Activated CD4-positive, alpha-beta T cell treated with anti-CD3 and anti-CD28 coated beads for 24 hours (primary cell): ENCODE data around the gene CREB3L2.
"Not testable (repeated sequence)": the region's sequence is repeated elsewhere in the genome, so short reads cannot be mapped to it uniquely, and the experiment has no call there.

ENCODE experiments used
- DNase-seq, 2 donors: peaks; one replicate each; pipeline ENCODE4 v3.0.0-alpha.2; 2020; ENCODE audit warnings: low read depth in 2 of 2

CREB3L2 gene

DNA sequence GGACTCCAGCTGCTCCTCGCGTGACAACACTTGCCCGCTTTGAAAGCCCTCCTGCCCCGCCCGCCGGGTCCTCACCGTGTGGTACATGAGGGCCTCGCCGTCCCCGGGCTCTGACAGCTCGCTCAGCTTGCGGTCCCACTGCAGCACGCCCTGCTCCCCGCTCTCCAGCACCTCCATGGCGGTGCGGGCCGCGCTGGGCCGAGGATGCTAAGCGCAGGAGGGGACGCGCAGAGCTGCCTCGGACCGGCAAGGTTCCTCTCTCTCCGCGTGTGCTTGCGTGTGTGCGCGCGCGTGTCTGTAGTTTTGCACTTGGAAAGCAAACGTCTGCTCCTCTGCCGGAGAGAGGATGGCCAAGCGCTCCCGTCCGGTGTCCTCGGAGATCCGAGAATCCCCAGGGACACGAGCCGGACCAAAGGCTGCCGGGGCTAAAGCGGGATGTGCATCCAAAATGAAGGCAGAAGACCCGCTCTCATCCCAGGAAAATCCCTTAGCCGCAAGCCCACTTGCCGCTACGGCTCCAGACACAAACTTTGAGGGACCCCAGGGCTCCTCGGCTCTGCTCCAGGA lies at the start of gene CREB3L2:
TSS of gene CREB3L2 (minus strand) at position 558 of the 567 bp plus-strand sequence. CDS start at position 177, 381 bp downstream.
- DNase-seq, result peak; percentile 31 to 35

DNA sequence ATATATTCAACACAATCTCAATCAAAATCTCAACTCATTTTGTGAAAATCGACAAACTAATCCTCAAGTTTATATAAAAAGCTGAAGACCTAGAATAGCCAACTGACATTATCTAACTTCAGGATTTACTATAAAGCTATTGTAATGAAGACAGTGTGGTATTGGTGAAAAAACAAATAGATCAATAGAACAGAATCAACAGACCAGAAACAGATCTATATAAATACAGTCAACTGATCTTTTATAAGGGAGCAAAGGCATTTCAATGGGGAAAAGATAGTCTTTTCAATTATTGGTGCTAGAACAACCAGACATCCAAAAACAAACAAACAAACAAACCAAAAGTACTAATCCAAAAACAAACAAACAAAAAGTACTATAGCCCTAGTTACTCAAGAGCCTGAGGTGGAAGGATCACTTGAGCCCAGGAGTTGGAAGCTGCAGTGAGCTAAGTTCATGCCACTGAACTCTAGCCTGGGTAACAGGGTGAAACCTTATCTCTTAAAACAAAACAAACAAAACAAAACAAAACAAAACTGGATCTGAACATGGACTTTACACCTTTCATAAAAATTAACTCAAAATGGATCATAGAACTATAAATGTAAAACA lies 47.7 kb upstream of the CREB3L2 start:
- no peak for DNase-seq

DNA sequence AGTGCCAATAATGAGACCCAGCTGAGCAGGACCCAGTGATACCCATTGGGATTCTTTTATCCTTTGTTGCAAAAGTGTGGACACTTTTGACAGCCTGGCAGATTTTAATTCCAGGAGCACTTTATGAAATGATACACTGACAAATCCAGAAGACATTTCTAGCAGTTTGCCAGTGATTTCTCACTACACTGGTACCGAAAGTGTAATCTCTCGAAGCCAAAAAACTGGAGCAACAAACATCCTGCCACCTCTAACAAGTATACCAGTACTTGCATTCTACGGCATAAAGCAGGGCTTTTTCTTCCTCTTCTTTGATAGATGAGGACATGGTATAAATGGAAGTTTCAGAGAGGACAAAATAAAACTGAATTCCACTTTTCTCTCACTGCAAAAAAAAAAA lies 46.0 kb upstream of the CREB3L2 start:
- no peak for DNase-seq

DNA sequence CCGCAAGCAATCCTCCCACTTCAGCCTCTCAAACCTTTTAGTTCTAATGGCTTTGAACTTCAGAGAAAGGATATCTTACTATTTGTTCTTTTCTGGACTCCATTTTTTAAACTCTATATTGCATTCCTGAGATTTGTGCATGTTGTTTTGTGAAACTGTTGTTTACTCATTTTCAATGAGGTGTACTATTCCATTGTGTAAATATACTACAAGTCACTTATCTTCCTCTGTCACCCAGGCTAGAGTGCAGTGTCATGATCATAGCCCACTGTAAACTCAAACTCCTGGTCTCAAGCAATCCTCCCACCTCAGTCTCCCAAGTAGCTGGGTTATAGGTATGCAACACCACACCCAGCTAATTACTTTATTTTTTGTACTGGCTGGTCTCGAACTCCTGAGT lies 43.0 kb upstream of the CREB3L2 start:
- no peak for DNase-seq

- not testable (repeated sequence) for DNase-seq
These were observed 38.2 kb upstream of the CREB3L2 start for GRCh38 chr7:138040063-138040462.

DNA sequence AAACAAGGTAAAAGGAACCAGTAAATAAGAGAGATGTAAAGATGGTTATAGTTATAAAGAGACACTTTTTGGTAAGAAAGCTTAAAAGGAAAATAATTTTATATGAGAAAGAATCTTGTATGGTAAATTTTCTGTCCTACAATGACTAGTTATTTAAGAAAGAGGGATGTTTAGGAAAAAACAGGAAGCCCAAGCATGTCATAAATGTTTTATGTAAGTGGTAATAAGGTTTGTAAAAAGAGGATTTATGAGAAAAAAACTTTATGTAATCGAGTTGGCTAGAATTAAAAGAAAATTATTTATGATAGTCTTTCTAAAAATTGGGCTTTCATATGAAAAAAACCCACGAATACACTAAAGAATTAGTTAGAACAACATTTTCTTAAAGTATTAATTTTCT lies 34.2 kb upstream of the CREB3L2 start:
- DNase-seq, result no peak

DNA sequence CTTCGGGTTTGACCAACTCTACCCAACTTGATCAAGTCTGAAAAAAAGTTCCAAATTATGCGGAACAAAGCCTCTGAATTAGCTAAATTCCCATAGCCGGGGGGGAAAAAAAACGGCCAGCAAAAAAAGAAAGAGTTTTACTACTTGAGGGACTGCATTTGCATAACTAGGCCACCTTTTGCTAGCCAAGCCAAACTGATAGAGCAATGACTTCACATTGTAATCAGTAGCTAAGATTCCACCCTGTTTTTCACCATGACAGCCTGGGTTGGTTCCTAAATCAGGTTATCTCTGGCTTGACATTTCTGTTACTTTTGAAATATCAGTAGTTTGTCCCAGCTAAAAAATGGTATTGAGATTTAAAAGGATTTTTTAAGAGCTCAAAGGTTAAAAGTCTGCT lies 31.4 kb upstream of the CREB3L2 start:
- DNase-seq, result no peak

- DNase-seq, result no peak
These were observed 30.9 kb upstream of the CREB3L2 start for GRCh38 chr7:138032770-138033169.

DNA sequence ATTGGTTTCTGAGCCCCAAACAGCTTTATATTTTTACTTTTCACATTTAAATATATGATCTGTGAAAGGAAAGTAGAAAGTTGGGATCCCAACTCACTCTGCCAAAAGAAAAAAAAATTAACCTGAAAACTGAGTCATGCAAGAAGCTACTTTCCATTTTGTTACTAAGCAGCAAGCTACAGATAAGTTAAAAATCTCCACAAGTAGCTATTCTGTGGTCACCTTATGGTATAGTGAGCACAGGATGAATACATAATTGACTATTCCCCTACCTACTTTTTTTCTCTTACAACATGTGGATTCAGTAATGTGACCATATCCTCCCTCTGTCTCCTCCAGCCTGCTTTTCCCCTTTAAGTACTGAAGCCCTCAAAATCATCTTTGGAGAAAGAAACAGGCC lies 30.3 kb upstream of the CREB3L2 start:
- no peak for DNase-seq

GRCh38 chr7:138030679-138031351 lies 28.9 kb upstream of the CREB3L2 start:
- no peak for DNase-seq

- no peak for DNase-seq
These were observed 28.1 kb upstream of the CREB3L2 start for GRCh38 chr7:138029941-138030340.

- no peak for DNase-seq
These were observed 27.2 kb upstream of the CREB3L2 start for GRCh38 chr7:138029126-138029525.

GRCh38 chr7:138027100-138027499 lies 25.2 kb upstream of the CREB3L2 start:
- no peak for DNase-seq

GRCh38 chr7:138025215-138026186 lies 23.6 kb upstream of the CREB3L2 start:
- DNase-seq, result no peak

DNA sequence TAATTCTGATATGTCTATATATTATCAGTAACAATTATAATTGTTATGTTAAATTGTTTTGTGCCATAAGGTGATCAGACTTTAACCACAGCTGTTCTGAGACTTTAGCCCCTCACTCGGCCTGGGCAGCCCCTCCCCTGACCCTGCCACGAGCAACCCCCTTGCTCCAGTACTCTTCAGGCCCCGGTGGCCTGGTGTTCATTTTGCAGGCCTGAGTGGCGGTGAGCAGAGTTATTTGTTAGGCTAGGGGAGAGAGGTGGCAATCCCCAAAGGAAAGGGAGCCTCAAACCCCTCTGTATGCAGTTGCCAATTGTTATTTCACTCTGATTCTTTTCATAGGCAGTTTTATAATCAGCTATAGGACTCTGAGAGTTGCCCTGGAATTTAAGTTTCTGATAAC lies 22.9 kb upstream of the CREB3L2 start:
- DNase-seq, result no peak

DNA sequence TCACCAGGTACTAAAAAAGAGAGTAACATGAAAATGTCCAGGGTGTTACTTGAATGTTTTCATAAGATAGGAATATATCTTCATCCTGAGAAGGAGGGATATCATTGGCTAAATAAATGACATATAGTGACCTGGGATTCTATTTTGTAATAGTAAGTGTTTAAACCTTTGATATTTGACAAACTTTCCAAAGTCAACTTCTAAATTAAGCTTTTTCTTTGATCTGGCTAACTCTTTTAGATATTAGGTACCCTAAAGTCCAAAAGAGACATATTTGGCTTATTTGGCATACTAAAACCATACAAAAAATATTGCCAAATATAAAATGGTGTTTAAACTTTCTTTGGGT lies 22.4 kb upstream of the CREB3L2 start:
- no peak for DNase-seq

GRCh38 chr7:138023618-138024342 lies 21.9 kb upstream of the CREB3L2 start:
- DNase-seq, result no peak

DNA sequence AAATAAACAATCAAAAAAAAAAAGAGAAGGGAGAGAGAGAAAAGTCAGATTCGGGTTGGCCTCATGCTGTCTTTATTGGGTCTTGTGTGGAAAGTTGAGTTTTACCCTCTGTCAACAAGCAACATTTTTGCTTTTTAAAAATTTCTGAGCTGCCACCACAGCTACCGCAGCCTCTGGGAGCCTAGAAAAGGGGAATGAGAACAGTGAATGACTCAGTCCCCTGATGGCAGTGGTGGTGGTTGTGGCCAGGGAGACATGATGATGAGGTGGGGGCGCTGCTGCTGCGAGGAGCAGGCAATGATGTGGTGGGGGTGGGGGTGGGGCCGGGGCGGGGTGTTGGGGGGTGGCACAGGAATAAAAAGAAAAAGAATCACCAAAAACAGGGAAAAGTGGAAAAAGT lies 20.0 kb upstream of the CREB3L2 start:
- DNase-seq, result no peak

DNA sequence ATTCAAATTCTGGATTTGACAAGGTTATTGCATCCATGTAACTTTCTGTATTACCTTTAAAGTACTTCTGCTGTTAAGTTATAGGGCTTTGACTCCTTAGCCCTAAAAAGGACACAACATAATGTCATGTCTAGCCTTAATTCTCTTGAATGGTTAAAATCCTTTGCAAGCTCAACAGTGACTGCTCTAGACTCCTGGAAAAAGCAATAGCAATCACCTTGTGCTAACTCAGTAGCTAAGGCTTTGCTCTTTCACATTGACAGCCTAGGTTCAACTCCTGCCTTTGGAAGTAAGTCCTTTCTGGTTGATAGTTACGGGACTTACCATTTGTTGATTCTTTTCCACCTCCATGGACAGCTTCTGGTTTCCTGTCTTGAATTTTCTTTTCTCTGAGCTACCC lies 16.1 kb upstream of the CREB3L2 start:
- no peak for DNase-seq

DNA sequence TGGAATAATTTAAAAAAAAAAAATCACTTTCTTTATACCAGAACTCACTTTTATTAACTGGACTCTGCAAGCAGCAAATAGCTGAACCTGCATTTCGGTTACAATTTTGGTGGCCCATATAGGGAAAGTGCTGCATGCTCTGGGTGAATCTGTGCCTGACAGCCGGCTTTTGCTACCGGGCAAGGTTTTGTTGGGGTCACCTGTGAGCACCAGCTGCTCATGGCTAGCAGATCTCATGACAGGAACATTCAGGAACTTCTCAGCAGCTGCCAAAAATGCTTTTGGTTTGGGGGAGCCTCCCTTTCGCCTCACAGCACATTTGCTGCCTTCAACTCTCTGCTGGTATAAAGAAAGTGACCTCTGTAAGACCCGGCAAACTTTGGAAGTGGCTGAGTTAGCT lies 13.2 kb upstream of the CREB3L2 start:
- DNase-seq, result no peak

DNA sequence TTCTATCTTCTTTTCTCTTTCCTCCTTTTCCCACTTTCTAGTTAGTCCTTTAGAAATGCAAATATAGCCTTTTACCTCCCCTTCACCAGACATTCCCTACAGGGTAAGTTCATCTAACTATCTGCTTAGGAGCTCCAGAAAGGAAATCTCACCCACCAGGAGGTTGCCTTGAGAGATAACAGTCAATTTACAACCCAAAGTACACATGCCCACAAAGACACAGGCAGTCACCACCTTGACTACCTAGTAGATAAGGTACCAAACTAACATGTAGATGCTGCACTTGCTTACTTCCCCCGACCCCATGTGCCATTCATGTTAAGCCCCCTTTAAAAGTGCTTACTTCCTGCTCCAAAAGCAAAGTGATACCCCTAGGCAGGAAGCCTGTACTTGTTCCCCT lies 12.8 kb upstream of the CREB3L2 start:
- no peak for DNase-seq

- DNase-seq, result not testable (repeated sequence)
These were observed 12.3 kb upstream of the CREB3L2 start for GRCh38 chr7:138014201-138014600.
